Putamen (tissue), 1 donor: Measurements from ENCODE around the gene PRR5.
"Not testable (repeated sequence)": the region's sequence is repeated elsewhere in the genome, so short reads cannot be mapped to it uniquely, and the experiment has no call there.

Source experiments
- DNase-seq: peaks from one replicate; pipeline ENCODE4 v3.0.0-alpha.2; 2016; ENCODE audit warnings: low spot score

The PRR5 gene

GRCh38 chr22:44701824-44702478, at the start of gene PRR5:
PRR5 (plus strand) TSS chr22:44702204; CDS start chr22:44702475, 271 bp downstream.
- peak; percentile 21 for DNase-seq

- not testable (repeated sequence) for DNase-seq
Measured at GRCh38 chr22:44652866-44653265, 49.1 kb upstream of the PRR5 start.

GRCh38 chr22:44658311-44658953, 43.6 kb upstream of the PRR5 start:
- DNase-seq = peak; percentile 45

- peak; percentile 47 for DNase-seq
Measured at GRCh38 chr22:44659140-44659539, 42.9 kb upstream of the PRR5 start.

- DNase-seq = no peak
Measured at GRCh38 chr22:44660051-44660830, 41.8 kb upstream of the PRR5 start.

GRCh38 chr22:44661070-44661469, 40.9 kb upstream of the PRR5 start:
- DNase-seq = no peak

GRCh38 chr22:44661659-44662569, 40.1 kb upstream of the PRR5 start:
- no peak for DNase-seq

- DNase-seq = no peak
Measured at GRCh38 chr22:44663256-44663999, 38.6 kb upstream of the PRR5 start.

GRCh38 chr22:44664149-44664548, 37.9 kb upstream of the PRR5 start:
- peak; percentile 55 for DNase-seq

- DNase-seq = no peak
Measured at GRCh38 chr22:44665115-44665514, 36.9 kb upstream of the PRR5 start.

- DNase-seq = no peak
Measured at GRCh38 chr22:44666207-44666585, 35.8 kb upstream of the PRR5 start.

- DNase-seq = no peak
Measured at GRCh38 chr22:44667276-44667675, 34.7 kb upstream of the PRR5 start.

GRCh38 chr22:44667829-44668189, 34.2 kb upstream of the PRR5 start:
- DNase-seq = no peak

GRCh38 chr22:44668190-44668885, 33.7 kb upstream of the PRR5 start:
- DNase-seq = no peak

GRCh38 chr22:44668886-44669521, 33.0 kb upstream of the PRR5 start:
- no peak for DNase-seq

GRCh38 chr22:44669561-44669976, 32.4 kb upstream of the PRR5 start:
- DNase-seq = no peak

GRCh38 chr22:44670220-44670988, 31.6 kb upstream of the PRR5 start:
- no peak for DNase-seq

GRCh38 chr22:44671742-44672141, 30.3 kb upstream of the PRR5 start:
- no peak for DNase-seq

- DNase-seq = no peak
Measured at GRCh38 chr22:44672632-44673031, 29.4 kb upstream of the PRR5 start.
